Breast epithelium (tissue), 3 donors: Measurements from ENCODE around the gene NOL7.

Experiments used
- POLR2AphosphoS5 ChIP-seq, 3 donors: sonication (generic); formaldehyde crosslinking; IDR thresholded peaks; one replicate each; pipeline ENCODE4 v1.6.1; 2017; ENCODE audit warnings: antibody characterized with exemption in 3 of 3
- TF ChIP-seq, protein P1 (sequence below), 3 donors: fragments of 450-650 bp; IDR thresholded peaks; one replicate each; pipeline ENCODE4 v1.5.1; 2016 to 2017; ENCODE audit warnings: antibody characterized with exemption in 3 of 3, mild to moderate bottlenecking in 3 of 3, moderate library complexity in 3 of 3

DNA sequence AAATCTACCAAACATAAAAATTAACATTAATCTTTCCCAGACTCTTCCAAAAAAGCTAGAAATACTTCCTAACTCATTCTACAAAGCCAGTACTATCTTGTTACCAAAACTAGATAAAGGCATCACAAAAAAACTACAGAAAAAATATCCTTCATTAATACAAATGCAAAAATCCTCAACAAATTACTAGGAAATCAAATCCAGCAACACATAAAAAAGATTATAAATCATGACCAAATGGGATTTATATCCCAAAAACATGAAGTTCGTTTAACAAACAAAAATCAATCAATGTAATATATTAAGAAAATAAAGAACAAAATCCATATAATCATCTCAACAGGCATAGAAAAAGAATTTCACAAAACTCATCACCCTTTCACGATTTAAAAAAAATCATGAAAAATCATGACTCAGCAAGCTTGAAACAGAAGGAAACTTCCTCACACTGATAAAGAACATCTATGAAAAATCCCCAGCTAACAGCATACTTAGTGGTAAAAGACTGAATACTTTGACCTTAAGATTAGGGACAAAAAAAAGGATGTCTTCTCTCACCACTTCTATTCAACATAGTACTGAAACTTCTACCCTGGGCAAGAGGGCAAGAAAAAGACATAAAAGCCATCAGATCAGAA is 53.3 kb downstream of the NOL7 start:
- TF ChIP-seq, protein P1, sequence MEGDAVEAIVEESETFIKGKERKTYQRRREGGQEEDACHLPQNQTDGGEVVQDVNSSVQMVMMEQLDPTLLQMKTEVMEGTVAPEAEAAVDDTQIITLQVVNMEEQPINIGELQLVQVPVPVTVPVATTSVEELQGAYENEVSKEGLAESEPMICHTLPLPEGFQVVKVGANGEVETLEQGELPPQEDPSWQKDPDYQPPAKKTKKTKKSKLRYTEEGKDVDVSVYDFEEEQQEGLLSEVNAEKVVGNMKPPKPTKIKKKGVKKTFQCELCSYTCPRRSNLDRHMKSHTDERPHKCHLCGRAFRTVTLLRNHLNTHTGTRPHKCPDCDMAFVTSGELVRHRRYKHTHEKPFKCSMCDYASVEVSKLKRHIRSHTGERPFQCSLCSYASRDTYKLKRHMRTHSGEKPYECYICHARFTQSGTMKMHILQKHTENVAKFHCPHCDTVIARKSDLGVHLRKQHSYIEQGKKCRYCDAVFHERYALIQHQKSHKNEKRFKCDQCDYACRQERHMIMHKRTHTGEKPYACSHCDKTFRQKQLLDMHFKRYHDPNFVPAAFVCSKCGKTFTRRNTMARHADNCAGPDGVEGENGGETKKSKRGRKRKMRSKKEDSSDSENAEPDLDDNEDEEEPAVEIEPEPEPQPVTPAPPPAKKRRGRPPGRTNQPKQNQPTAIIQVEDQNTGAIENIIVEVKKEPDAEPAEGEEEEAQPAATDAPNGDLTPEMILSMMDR (IDR thresholded peaks at IDR 0.05), result no peak
- TF ChIP-seq POLR2AphosphoS5 (IDR thresholded peaks at IDR 0.05), result no peak
